ENCODE measurements around the gene PHRF1. TPM values are rescaled to one million over a fixed set of nuclear protein-coding genes. Genes with fewer than 3 reads are reported as not detected.

The PHRF1 gene
- total and polyA plus RNA-seq, 4 experiments from 2014 or later, result 0.93 to 54.5 (median 33.1) TPM

GRCh38 chr11:581752-582151 is 5.5 kb downstream of the PHRF1 start:
- Histone ChIP-seq H3K27ac (ENCODE audit: low read depth, low read length) (no peak overlapping the region), H3K9me3 (ENCODE audit: control insufficient read depth in 1 of 2, low read length in 2 of 2) (no peaks in the 10 kb centered on the region), H3K36me3 (ENCODE audit: insufficient read depth, low read length) (peaks cover 25% of the 10 kb centered on the region), H3K4me3 (ENCODE audit: low read length in 2 of 2) (no peak overlapping the region), H3K4me1 (ENCODE audit: insufficient read depth, low read length) (peaks cover 41% of the 10 kb centered on the region), H3K27me3 (ENCODE audit: insufficient read depth, low read length) (no peaks in the 10 kb centered on the region)
- Mint-ChIP-seq H3K4me3 (peak overlapping the region in 1 of 8 donors; percentile 24), H3K27me3 (no peaks in the 10 kb centered on the region), H3K36me3 (peaks cover 7 to 23% of the 10 kb centered on the region in 2 donors), H3K27ac (no peak overlapping the region), H3K4me1 (peaks cover 29 to 56% (median 35%) of the 10 kb centered on the region in 4 donors), H3K9me3 (peaks cover 0 to 2% (median 0%) of the 10 kb centered on the region in 8 donors)
- POLR2A ChIA-PET (ENCODE audit: partially characterized antibody), result no interaction called here
- intact Hi-C loops (cut with micrococcal nuclease), result no loop called here
- CTCF ChIA-PET (ENCODE audit: partially characterized antibody), result interaction anchor here (0.5 kb wide), 1 partner anchor 167 kb away, joined by 3 read pairs; no protein-coding TSS in a partner anchor
- peak in 1 of 5 donors; percentile 1 for DNase-seq

- Mint-ChIP-seq H3K4me3 (no peak overlapping the region), H3K9me3 (peaks cover 0 to 2% (median 0%) of the 10 kb centered on the region in 8 donors), H3K4me1 (peaks cover 26 to 50% (median 27%) of the 10 kb centered on the region in 4 donors), H3K36me3 (peaks cover 17 to 39% of the 10 kb centered on the region in 2 donors), H3K27ac (peak overlapping the region in 1 of 7 donors; percentile 12), H3K27me3 (no peaks in the 10 kb centered on the region)
- peak in 1 of 5 donors; percentile 34 for DNase-seq
- Histone ChIP-seq H3K27me3 (ENCODE audit: insufficient read depth, low read length) (no peaks in the 10 kb centered on the region), H3K36me3 (ENCODE audit: insufficient read depth, low read length) (peaks cover 35% of the 10 kb centered on the region), H3K4me3 (ENCODE audit: low read length in 2 of 2) (no peak overlapping the region), H3K4me1 (ENCODE audit: insufficient read depth, low read length) (peaks cover 33% of the 10 kb centered on the region), H3K27ac (ENCODE audit: low read depth, low read length) (no peak overlapping the region), H3K9me3 (ENCODE audit: control insufficient read depth in 1 of 2, low read length in 2 of 2) (no peaks in the 10 kb centered on the region)
- POLR2A ChIA-PET (ENCODE audit: partially characterized antibody), result interaction anchor here (0.5 to 1.5 kb wide), 2 partner anchors 9 to 72 kb away, joined by 3 to 7 read pairs; partner anchors contain the start of gene PHRF1
- CTCF ChIA-PET (ENCODE audit: partially characterized antibody), result no interaction called here
- intact Hi-C loops (cut with micrococcal nuclease), result no loop called here
These were observed 8.0 kb downstream of the PHRF1 start for GRCh38 chr11:584287-584686.

- H3K36me3 ChIP-seq (ENCODE audit: insufficient read depth, low read length), result peaks cover 53% of the 10 kb centered on the region
- peaks cover 23 to 53% of the 10 kb centered on the region in 2 donors for H3K36me3 Mint-ChIP-seq
- peak overlapping the region; percentile 41 for H3K27ac ChIP-seq (ENCODE audit: low read depth, low read length)
- ChIA-PET POLR2A (ENCODE audit: partially characterized antibody) (interaction anchor here (0.7 to 2.2 kb wide), 7 partner anchors 11 to 109 kb away, joined by 3 to 18 read pairs (median 5); partner anchors contain the start of genes PHRF1 and TMEM80), CTCF (ENCODE audit: partially characterized antibody) (no interaction called here)
- H3K4me1 Mint-ChIP-seq, result peaks cover 12 to 29% (median 17%) of the 10 kb centered on the region in 4 donors
- peak overlapping the region in 1 of 8 donors; percentile 12 for H3K4me3 Mint-ChIP-seq
- no peaks in the 10 kb centered on the region for H3K9me3 ChIP-seq (ENCODE audit: control insufficient read depth in 1 of 2, low read length in 2 of 2)
- H3K4me1 ChIP-seq (ENCODE audit: insufficient read depth, low read length), result peaks cover 21% of the 10 kb centered on the region
- no peaks in the 10 kb centered on the region for H3K27me3 ChIP-seq (ENCODE audit: insufficient read depth, low read length)
- H3K27me3 Mint-ChIP-seq, result no peaks in the 10 kb centered on the region
- H3K4me3 ChIP-seq (ENCODE audit: low read length in 2 of 2), result no peak overlapping the region
- peaks cover 0 to 4% (median 0%) of the 10 kb centered on the region in 8 donors for H3K9me3 Mint-ChIP-seq
- peak in 1 of 5 donors; percentile 2 for DNase-seq
- H3K27ac Mint-ChIP-seq, result peak overlapping the region in 6 of 7 donors; percentile 42 to 98 (median 60)
- intact Hi-C loops (cut with micrococcal nuclease), result no loop called here
These were observed 10.4 kb downstream of the PHRF1 start for GRCh38 chr11:586376-587316.

GRCh38 chr11:587546-587945 is 11.3 kb downstream of the PHRF1 start:
- Mint-ChIP-seq H3K36me3 (peaks cover 24 to 55% of the 10 kb centered on the region in 2 donors), H3K4me1 (peaks cover 12 to 25% (median 16%) of the 10 kb centered on the region in 4 donors), H3K27me3 (no peaks in the 10 kb centered on the region), H3K9me3 (peaks cover 0 to 4% (median 0%) of the 10 kb centered on the region in 8 donors), H3K4me3 (peak overlapping the region in 4 of 8 donors; percentile 44 to 76 (median 70)), H3K27ac (peak overlapping the region; percentile 91 to 99 (median 98))
- ChIA-PET POLR2A (ENCODE audit: partially characterized antibody) (interaction anchor here (0.7 to 2.3 kb wide), 8 partner anchors 10 to 108 kb away, joined by 3 to 18 read pairs (median 5); partner anchors contain the start of genes PHRF1 and TMEM80), CTCF (ENCODE audit: partially characterized antibody) (interaction anchor here (1.6 kb wide), 1 partner anchor 12 kb away, joined by 4 read pairs; the partner anchor contains the start of gene PHRF1)
- peaks cover 21% of the 10 kb centered on the region for H3K4me1 ChIP-seq (ENCODE audit: insufficient read depth, low read length)
- no peaks in the 10 kb centered on the region for H3K9me3 ChIP-seq (ENCODE audit: control insufficient read depth in 1 of 2, low read length in 2 of 2)
- no peak for DNase-seq
- H3K4me3 ChIP-seq (ENCODE audit: low read length in 2 of 2), result no peak overlapping the region
- H3K36me3 ChIP-seq (ENCODE audit: insufficient read depth, low read length), result peaks cover 53% of the 10 kb centered on the region
- H3K27ac ChIP-seq (ENCODE audit: low read depth, low read length), result peak overlapping the region; percentile 41
- H3K27me3 ChIP-seq (ENCODE audit: insufficient read depth, low read length), result no peaks in the 10 kb centered on the region
- intact Hi-C loops (cut with micrococcal nuclease), result no loop called here

DNA sequence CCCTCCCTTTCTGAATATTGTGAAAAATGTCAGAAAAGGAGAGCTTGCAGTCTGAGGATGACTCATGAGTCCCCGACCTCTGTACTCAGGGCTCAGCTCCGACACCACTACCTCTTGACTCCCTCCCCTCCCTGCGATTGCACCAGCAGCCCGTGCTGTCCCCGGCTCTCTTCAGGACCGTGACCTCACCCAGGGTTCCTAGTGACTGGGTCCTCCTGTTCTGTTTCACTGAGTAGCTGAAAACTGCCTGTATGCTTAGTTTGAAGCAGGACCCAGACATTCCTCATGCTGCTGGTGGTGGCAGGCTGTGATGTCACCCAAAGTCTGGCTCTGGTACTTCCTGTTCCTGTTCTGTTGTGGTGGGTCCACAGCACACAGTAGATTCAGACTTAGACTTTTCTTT is 11.7 kb downstream of the PHRF1 start:
- H3K4me1 ChIP-seq (ENCODE audit: insufficient read depth, low read length), result peaks cover 21% of the 10 kb centered on the region
- Mint-ChIP-seq H3K9me3 (peaks cover 0 to 4% (median 0%) of the 10 kb centered on the region in 8 donors), H3K27ac (peak overlapping the region; percentile 91 to 99 (median 98)), H3K27me3 (no peaks in the 10 kb centered on the region), H3K36me3 (peaks cover 26 to 59% of the 10 kb centered on the region in 2 donors), H3K4me1 (peaks cover 12 to 25% (median 16%) of the 10 kb centered on the region in 4 donors), H3K4me3 (peak overlapping the region in 7 of 8 donors; percentile 59 to 77 (median 70))
- intact Hi-C loops (cut with micrococcal nuclease), result loop anchor here (1.0 kb wide), 1 partner anchor 12 kb away; the partner anchor contains the start of gene PHRF1
- peak overlapping the region; percentile 41 for H3K27ac ChIP-seq (ENCODE audit: low read depth, low read length)
- POLR2A ChIA-PET (ENCODE audit: partially characterized antibody), result interaction anchor here (0.7 to 2.3 kb wide), 8 partner anchors 10 to 108 kb away, joined by 3 to 18 read pairs (median 5); partner anchors contain the start of genes PHRF1 and TMEM80
- CTCF ChIA-PET (ENCODE audit: partially characterized antibody), result interaction anchor here (1.6 kb wide), 1 partner anchor 12 kb away, joined by 4 read pairs; the partner anchor contains the start of gene PHRF1
- no peaks in the 10 kb centered on the region for H3K27me3 ChIP-seq (ENCODE audit: insufficient read depth, low read length)
- DNase-seq, result peak; percentile 61 to 94 (median 71)
- no peaks in the 10 kb centered on the region for H3K9me3 ChIP-seq (ENCODE audit: control insufficient read depth in 1 of 2, low read length in 2 of 2)
- peaks cover 57% of the 10 kb centered on the region for H3K36me3 ChIP-seq (ENCODE audit: insufficient read depth, low read length)
- H3K4me3 ChIP-seq (ENCODE audit: low read length in 2 of 2), result no peak overlapping the region

DNA sequence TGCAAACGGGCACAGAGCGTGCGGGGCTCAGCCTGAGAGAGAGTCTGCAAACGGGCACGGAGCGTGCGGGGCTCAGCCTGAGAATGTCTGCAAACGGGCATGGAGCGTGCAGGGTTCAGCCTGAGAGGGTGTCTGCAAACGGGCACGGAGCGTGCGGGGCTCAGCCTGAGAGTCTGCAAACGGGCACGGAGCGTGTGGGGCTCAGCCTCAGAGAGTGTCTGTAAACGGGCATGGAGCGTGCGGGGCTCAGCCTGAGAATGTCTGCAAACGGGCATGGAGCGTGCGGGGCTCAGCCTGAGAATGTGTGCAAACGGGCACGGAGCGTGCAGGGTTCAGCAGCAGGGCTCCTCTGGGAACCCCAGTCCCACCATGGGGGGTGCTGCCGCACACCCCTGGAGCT is 13.5 kb downstream of the PHRF1 start:
- intact Hi-C loops (cut with micrococcal nuclease), result no loop called here
- peaks cover 12 to 25% (median 17%) of the 10 kb centered on the region in 4 donors for H3K4me1 Mint-ChIP-seq
- DNase-seq, result peak in 1 of 5 donors; percentile 12
- H3K36me3 Mint-ChIP-seq, result peaks cover 32 to 69% of the 10 kb centered on the region in 2 donors
- peak overlapping the region in 4 of 7 donors; percentile 10 to 65 (median 34) for H3K27ac Mint-ChIP-seq
- no peak overlapping the region for H3K4me3 ChIP-seq (ENCODE audit: low read length in 2 of 2)
- peaks cover 0 to 4% (median 0%) of the 10 kb centered on the region in 8 donors for H3K9me3 Mint-ChIP-seq
- CTCF ChIA-PET (ENCODE audit: partially characterized antibody), result interaction anchor here (1.3 kb wide), 1 partner anchor 35 kb away, joined by 4 read pairs; no protein-coding TSS in a partner anchor
- POLR2A ChIA-PET (ENCODE audit: partially characterized antibody), result interaction anchor here (1.0 to 1.1 kb wide), 2 partner anchors 15 to 21 kb away, joined by 3 read pairs; no protein-coding TSS in a partner anchor
- H3K9me3 ChIP-seq (ENCODE audit: control insufficient read depth in 1 of 2, low read length in 2 of 2), result no peaks in the 10 kb centered on the region
- H3K4me1 ChIP-seq (ENCODE audit: insufficient read depth, low read length), result peaks cover 21% of the 10 kb centered on the region
- peaks cover 56% of the 10 kb centered on the region for H3K36me3 ChIP-seq (ENCODE audit: insufficient read depth, low read length)
- no peaks in the 10 kb centered on the region for H3K27me3 Mint-ChIP-seq
- no peaks in the 10 kb centered on the region for H3K27me3 ChIP-seq (ENCODE audit: insufficient read depth, low read length)
- no peak overlapping the region for H3K27ac ChIP-seq (ENCODE audit: low read depth, low read length)
- H3K4me3 Mint-ChIP-seq, result no peak overlapping the region
